K562 (cell line): Measurements from ENCODE around the gene TMCC2.

ENCODE experiments used
- BRD4 ChIP-seq: fragments of 200-600 bp; sonication (generic); IDR thresholded peaks from 2 replicates; pipeline ENCODE4 v1.6.1; 2017; ENCODE audit warnings: inconsistent platforms
- CBX5 ChIP-seq: IDR thresholded peaks from 2 replicates; pipeline ENCODE4 v1.6.1; 2014; ENCODE audit warnings: low read depth, borderline replicate concordance
- MAFF ChIP-seq: IDR thresholded peaks from 2 replicates; pipeline ENCODE4 v1.6.1; 2012; ENCODE audit warnings: low read length, improper control_type of control experiment
- MAZ ChIP-seq, 2 experiments: fragments of 450-650 bp in 1 of 2; sonication (generic) in 1 of 2; formaldehyde crosslinking; IDR thresholded peaks in 1 of 2; conservative IDR thresholded peaks in 1 of 2; 2 replicates each; pipeline versions ENCODE4 v1.4.0 to v1.5.0; 2020; ENCODE audit warnings: mild to moderate bottlenecking in 1 of 2, missing genetic modification reagents in 1 of 2
- NBN ChIP-seq: fragments of 450-650 bp; IDR thresholded peaks from 2 replicates; pipeline ENCODE4 v1.6.1; 2016; ENCODE audit warnings: low read depth, mild to moderate bottlenecking
- POLR2A ChIP-seq: fragments of 450-650 bp; conservative IDR thresholded peaks from 2 replicates; pipeline ENCODE4 v1.6.1; 2016
- POLR2AphosphoS5 ChIP-seq: IDR thresholded peaks from 2 replicates; pipeline ENCODE4 v1.6.1; 2011; ENCODE audit warnings: mild to moderate bottlenecking, low read depth, low read length, moderate library complexity; ENCODE audit not compliant: control insufficient read depth, insufficient read depth
- SIN3A ChIP-seq, 2 experiments: fragments of 150-350 bp in 1 of 2; IDR thresholded peaks; 2 replicates each; pipeline ENCODE4 v1.6.1; 2011 to 2016; ENCODE audit warnings: borderline replicate concordance in 2 of 2, low read depth in 2 of 2, low read length in 2 of 2, mild to moderate bottlenecking in 2 of 2, moderate library complexity in 2 of 2; ENCODE audit not compliant: control insufficient read depth in 1 of 2
- SIX5 ChIP-seq, 2 experiments: IDR thresholded peaks; 2 replicates each; pipeline ENCODE4 v1.6.1; 2011; ENCODE audit warnings: low read length in 2 of 2, borderline replicate concordance in 1 of 2, low read depth in 1 of 2, mild to moderate bottlenecking in 1 of 2, moderate library complexity in 1 of 2; ENCODE audit not compliant: insufficient read depth in 1 of 2
- ZNF263 ChIP-seq: sonication (generic); formaldehyde crosslinking; IDR thresholded peaks from 2 replicates; pipeline ENCODE4 v1.8.0; 2022; ENCODE audit warnings: mild to moderate bottlenecking, missing genetic modification reagents, borderline replicate concordance
- ZNF3 ChIP-seq: fragments of 250-450 bp; sonication (Bioruptor Pico); IDR thresholded peaks from 2 replicates; pipeline ENCODE4 v1.5.0; 2021; ENCODE audit warnings: mild to moderate bottlenecking, moderate library complexity
- TF ChIP-seq, protein P1 (sequence below): fragments of 450-650 bp; conservative IDR thresholded peaks from 2 replicates; pipeline ENCODE4 v1.6.1; 2016; ENCODE audit warnings: missing genetic modification characterization, low read depth, mild to moderate bottlenecking, control low read depth, missing compliant biosample characterization
- TF ChIP-seq, protein P2 (sequence below): conservative IDR thresholded peaks from 2 replicates; pipeline ENCODE4 v1.6.1; 2011; ENCODE audit warnings: low read depth, mild to moderate bottlenecking, low read length; ENCODE audit not compliant: control insufficient read depth

DNA sequence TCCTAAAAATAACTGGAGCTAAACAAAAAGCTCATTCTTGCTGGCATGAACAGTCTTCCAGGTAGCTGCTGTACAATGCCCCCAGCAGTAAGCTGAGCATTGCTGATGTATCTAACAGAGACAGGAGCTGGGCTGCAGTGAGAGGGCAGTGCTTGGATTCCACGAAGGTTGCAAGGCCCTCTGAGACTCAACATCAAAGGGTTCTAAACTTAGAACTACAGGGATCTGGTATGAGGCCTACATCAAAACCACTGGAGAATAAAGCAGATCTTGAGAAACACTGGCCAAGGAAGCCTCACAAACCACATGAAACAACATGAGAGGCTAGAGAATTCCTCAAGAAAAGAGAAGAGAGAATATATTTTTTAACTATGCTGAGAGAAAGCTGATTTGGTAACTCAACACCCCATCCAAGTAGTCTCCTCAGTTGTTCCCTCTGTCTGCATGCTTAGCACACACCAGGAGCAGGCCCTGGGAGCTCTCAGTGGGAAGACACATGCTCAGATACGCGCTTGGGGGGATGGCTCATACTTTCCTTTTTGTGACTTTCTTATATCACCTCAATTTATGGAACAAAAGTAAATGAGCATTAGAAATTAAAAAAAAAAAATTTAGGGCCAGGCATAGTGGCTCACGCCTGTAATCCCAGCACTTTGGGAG lies 43.9 kb upstream of the TMCC2 start:
- TF ChIP-seq POLR2AphosphoS5 (no peak), ZNF263 (CRISPR knock-in tag) (no peak), SIN3A (IDR thresholded peaks at IDR 0.05; ENCODE audit: borderline replicate concordance in 2 of 2, control insufficient read depth in 1 of 2, low read depth in 2 of 2, low read length in 2 of 2) (no peak), MAFF (no peak), CBX5 (no peak), SIX5 (IDR thresholded peaks at IDR 0.05; ENCODE audit: borderline replicate concordance in 1 of 2, insufficient read depth in 1 of 2, low read depth in 1 of 2, low read length in 2 of 2) (no peak), POLR2A (no peak), MAZ (CRISPR knock-in tag; conservative IDR thresholded peaks at IDR 0.05 in 1 of 2, IDR thresholded peaks at IDR 0.05 in 1 of 2) (no peak), ZNF3 (no peak), NBN (no peak), BRD4 (no peak)
- TF ChIP-seq, protein P1, sequence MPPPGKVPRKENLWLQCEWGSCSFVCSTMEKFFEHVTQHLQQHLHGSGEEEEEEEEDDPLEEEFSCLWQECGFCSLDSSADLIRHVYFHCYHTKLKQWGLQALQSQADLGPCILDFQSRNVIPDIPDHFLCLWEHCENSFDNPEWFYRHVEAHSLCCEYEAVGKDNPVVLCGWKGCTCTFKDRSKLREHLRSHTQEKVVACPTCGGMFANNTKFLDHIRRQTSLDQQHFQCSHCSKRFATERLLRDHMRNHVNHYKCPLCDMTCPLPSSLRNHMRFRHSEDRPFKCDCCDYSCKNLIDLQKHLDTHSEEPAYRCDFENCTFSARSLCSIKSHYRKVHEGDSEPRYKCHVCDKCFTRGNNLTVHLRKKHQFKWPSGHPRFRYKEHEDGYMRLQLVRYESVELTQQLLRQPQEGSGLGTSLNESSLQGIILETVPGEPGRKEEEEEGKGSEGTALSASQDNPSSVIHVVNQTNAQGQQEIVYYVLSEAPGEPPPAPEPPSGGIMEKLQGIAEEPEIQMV (tag): no peak
- TF ChIP-seq, protein P2, sequence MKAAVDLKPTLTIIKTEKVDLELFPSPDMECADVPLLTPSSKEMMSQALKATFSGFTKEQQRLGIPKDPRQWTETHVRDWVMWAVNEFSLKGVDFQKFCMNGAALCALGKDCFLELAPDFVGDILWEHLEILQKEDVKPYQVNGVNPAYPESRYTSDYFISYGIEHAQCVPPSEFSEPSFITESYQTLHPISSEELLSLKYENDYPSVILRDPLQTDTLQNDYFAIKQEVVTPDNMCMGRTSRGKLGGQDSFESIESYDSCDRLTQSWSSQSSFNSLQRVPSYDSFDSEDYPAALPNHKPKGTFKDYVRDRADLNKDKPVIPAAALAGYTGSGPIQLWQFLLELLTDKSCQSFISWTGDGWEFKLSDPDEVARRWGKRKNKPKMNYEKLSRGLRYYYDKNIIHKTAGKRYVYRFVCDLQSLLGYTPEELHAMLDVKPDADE: no peak
